AML-193 (cell line): ENCODE data around the gene GNAI2.
A peak's percentile ranks its signal among the peaks of the same experiment; 100 is the strongest.

Source experiments
- DNase-seq, 2 experiments: peaks; one replicate each; lab custom pipeline; 2025; lab: John Stamatoyannopoulos, UW

Gene GNAI2

GRCh38 chr3:50297896-50298725 lies 62.1 kb downstream of the GNAI2 start:
- peak; percentile 40 to 49 for DNase-seq

- DNase-seq = peak; percentile 99 to 100
These were observed 63.0 kb downstream of the GNAI2 start, which contains the start of the genes HYAL3 and NAA80 for GRCh38 chr3:50298836-50299637. HYAL3 (minus strand) TSS chr3:50299405; CDS start chr3:50295602, 3,803 bp downstream. NAA80 (minus strand) TSS chr3:50299405; CDS start chr3:50297463, 1,942 bp downstream.

GRCh38 chr3:50299638-50299928 lies 63.6 kb downstream of the GNAI2 start:
- no peak for DNase-seq

GRCh38 chr3:50299929-50300680 lies 64.1 kb downstream of the GNAI2 start:
- DNase-seq = peak; percentile 96 to 97

- DNase-seq = no peak
These were observed 64.8 kb downstream of the GNAI2 start for GRCh38 chr3:50300681-50301254.

DNA sequence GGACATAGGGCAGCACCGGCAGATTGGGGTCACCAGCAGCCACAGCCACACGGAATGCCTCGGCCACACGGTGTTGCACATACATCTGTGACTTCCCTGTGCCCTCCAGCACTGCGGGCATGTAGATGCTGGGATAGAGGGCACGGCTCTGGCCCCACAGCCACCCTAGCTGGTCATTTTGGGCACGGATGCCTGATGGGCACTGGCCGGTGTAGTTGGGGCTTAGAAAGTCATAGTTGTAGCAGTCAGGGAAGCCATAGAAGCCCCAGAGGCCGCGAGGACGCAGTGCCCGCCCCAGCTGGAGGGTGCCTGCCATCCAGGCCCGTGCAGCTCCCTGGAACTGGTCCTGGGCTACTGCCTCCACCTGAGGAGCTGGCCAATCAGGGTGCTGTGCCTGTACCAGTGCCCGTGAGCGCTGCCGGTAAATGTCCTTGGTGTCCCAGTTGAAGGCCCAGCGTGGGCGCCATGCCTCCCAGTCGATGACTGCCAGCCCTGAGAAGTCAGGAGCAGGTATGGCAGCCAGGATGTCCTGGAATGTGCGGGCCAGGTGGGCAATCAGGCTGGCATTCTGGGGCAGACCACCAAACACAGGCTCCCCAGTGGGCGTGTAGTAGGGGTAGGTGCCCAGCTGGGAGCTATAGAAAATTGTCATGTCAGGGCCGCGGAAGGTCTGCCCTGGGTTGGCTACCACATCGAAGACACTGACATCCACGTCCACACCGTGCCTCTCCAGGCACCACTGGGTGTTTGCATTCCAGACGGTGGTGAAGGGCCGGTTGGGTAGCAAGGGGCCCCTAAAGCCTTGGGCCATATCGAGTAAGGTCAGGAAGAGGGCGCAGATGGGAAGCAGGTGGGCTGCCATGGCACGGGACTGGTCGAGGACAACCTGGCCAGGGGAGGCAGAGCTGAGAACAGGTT lies 66.3 kb downstream of the GNAI2 start:
- DNase-seq = no peak

- peak in 1 of 2 experiments; percentile 21 for DNase-seq
These were observed 67.2 kb downstream of the GNAI2 start, which contains the start of gene HYAL1 for GRCh38 chr3:50303013-50303815. HYAL1 (minus strand) TSS chr3:50303574; CDS start chr3:50302956, 618 bp downstream.

DNA sequence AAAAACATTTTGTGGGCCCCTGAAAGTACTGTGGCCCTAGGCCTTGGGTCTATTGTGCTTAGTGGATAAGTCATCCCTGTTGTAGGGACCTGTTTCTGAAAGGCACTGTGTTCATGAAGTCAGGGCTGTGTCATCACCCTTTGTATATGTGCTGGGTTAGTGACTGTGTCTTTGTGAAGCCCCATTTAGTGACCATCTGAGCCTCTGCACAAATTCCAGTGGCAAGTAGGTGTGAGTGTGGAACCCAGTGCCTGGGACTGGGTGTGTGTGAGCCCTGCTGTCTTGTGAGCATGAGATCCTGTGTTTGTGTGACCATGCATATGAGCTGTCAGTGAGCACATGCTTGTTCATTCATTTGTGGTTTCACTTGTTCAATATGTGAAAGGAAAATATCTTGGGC lies 68.6 kb downstream of the GNAI2 start:
- DNase-seq = no peak
